ENCODE results near the gene ACKR2.
A peak's percentile ranks its signal among the peaks of the same experiment; 100 is the strongest.
"Not testable (repeated sequence)": the region's sequence is repeated elsewhere in the genome, so short reads cannot be mapped to it uniquely, and the experiment has no call there.

Gene ACKR2

GRCh38 chr3:42864321-42864950 lies 55.2 kb downstream of the ACKR2 start:
- no peak for DNase-seq

GRCh38 chr3:42865256-42865655 lies 56.0 kb downstream of the ACKR2 start:
- DNase-seq, result no peak

GRCh38 chr3:42867138-42867537 lies 57.9 kb downstream of the ACKR2 start:
- DNase-seq, result no peak

- no peak for DNase-seq
Observed at GRCh38 chr3:42868841-42869240, 59.6 kb downstream of the ACKR2 start.

- DNase-seq, result peak; percentile 64
Observed at GRCh38 chr3:42871592-42872196, 62.4 kb downstream of the ACKR2 start.

GRCh38 chr3:42872718-42873117 lies 63.5 kb downstream of the ACKR2 start:
- no peak for DNase-seq

GRCh38 chr3:42873221-42873982 lies 64.2 kb downstream of the ACKR2 start:
- no peak for DNase-seq

- no peak for DNase-seq
Observed at GRCh38 chr3:42874749-42875148, 65.5 kb downstream of the ACKR2 start.

- DNase-seq, result no peak
Observed at GRCh38 chr3:42875325-42876151, 66.3 kb downstream of the ACKR2 start, which contains the start of gene CYP8B1. TSS of gene CYP8B1 (minus strand) at chr3:42875879. CDS start at chr3:42875816, 63 bp downstream.

GRCh38 chr3:42876401-42876800 lies 67.2 kb downstream of the ACKR2 start:
- DNase-seq, result no peak

GRCh38 chr3:42876940-42877720 lies 67.9 kb downstream of the ACKR2 start:
- DNase-seq, result no peak

- DNase-seq, result no peak
Observed at GRCh38 chr3:42877881-42878280, 68.6 kb downstream of the ACKR2 start.

GRCh38 chr3:42880183-42880582 lies 70.9 kb downstream of the ACKR2 start:
- DNase-seq, result no peak

GRCh38 chr3:42880601-42881451 lies 71.6 kb downstream of the ACKR2 start:
- DNase-seq, result peak; percentile 82

GRCh38 chr3:42883251-42883930 lies 74.1 kb downstream of the ACKR2 start:
- DNase-seq, result not testable (repeated sequence)

GRCh38 chr3:42884324-42884723 lies 75.1 kb downstream of the ACKR2 start:
- DNase-seq, result no peak

- no peak for DNase-seq
Observed at GRCh38 chr3:42886294-42886822, 77.1 kb downstream of the ACKR2 start.

GRCh38 chr3:42887084-42887483 lies 77.8 kb downstream of the ACKR2 start:
- DNase-seq, result no peak

GRCh38 chr3:42891042-42891441 lies 81.8 kb downstream of the ACKR2 start:
- no peak for DNase-seq

GRCh38 chr3:42892169-42892568 lies 82.9 kb downstream of the ACKR2 start:
- DNase-seq, result no peak
